Renal pelvis (tissue), 12 donors: Measurements from ENCODE around the gene UBL5. TPM values are rescaled to one million over a fixed set of nuclear protein-coding genes. Genes with fewer than 3 reads are reported as not detected.
"Not testable (repeated sequence)": the region's sequence is repeated elsewhere in the genome, so short reads cannot be mapped to it uniquely, and the experiment has no call there.

ENCODE experiments used
- DNase-seq: peaks from one replicate; pipeline ENCODE4 v3.0.0-alpha.2; 2013
- long read RNA-seq, 16 experiments: transcript quantifications; one replicate each; lab custom pipeline, GENCODE V29; 2026
- polyA plus RNA-seq, 3 donors: library from polyadenylated mRNA; unstranded; fragments of 120-200 nt; gene quantifications; one replicate each; pipeline ENCODE4 v1.2.1, GENCODE V29; 2013; ENCODE audit not compliant: insufficient read length in 3 of 3

Gene UBL5
- polyA plus RNA-seq = 100 to 1,000 TPM; 275 to 319 (median 294) TPM
- long read RNA-seq, donor 1, transcript UBL5-201 (5 exons, 513 nt) = minor isoform, 35 of 314 reads
- long read RNA-seq, donor 1, transcript UBL5-202 (5 exons, 432 nt) = major isoform, 251 of 314 reads
- long read RNA-seq, donor 1, partial matches to known transcripts = 25 of 314 reads
- long read RNA-seq, donor 1, other reads (novel, unspliced or antisense) = 0 of 314 reads
- long read RNA-seq, donor 2, transcript UBL5-202 (5 exons, 432 nt) = major isoform, 224 of 287 reads
- long read RNA-seq, donor 2, transcript UBL5-201 (5 exons, 513 nt) = minor isoform, 24 of 287 reads
- long read RNA-seq, donor 2, partial matches to known transcripts = 35 of 287 reads
- long read RNA-seq, donor 2, other reads (novel, unspliced or antisense) = 0 of 287 reads
- long read RNA-seq, donor 3, transcript UBL5-201 (5 exons, 513 nt) = minor isoform, 17 of 293 reads
- long read RNA-seq, donor 3, transcript UBL5-202 (5 exons, 432 nt) = major isoform, 224 of 293 reads
- long read RNA-seq, donor 3, partial matches to known transcripts = 47 of 293 reads
- long read RNA-seq, donor 3, other reads (novel, unspliced or antisense) = 0 of 293 reads
- long read RNA-seq, donor 4, transcript UBL5-202 (5 exons, 432 nt) = major isoform, 337 of 436 reads
- long read RNA-seq, donor 4, transcript UBL5-201 (5 exons, 513 nt) = minor isoform, 27 of 436 reads
- long read RNA-seq, donor 4, partial matches to known transcripts = 60 of 436 reads
- long read RNA-seq, donor 4, other reads (novel, unspliced or antisense) = 6 of 436 reads
- long read RNA-seq, donor 5, transcript UBL5-201 (5 exons, 513 nt) = minor isoform, 17 of 198 reads
- long read RNA-seq, donor 5, transcript UBL5-202 (5 exons, 432 nt) = major isoform, 168 of 198 reads
- long read RNA-seq, donor 5, partial matches to known transcripts = 11 of 198 reads
- long read RNA-seq, donor 5, other reads (novel, unspliced or antisense) = 0 of 198 reads
- long read RNA-seq, donor 6, transcript UBL5-202 (5 exons, 432 nt) = major isoform, 206 of 275 reads
- long read RNA-seq, donor 6, transcript UBL5-201 (5 exons, 513 nt) = minor isoform, 23 of 275 reads
- long read RNA-seq, donor 6, partial matches to known transcripts = 37 of 275 reads
- long read RNA-seq, donor 6, other reads (novel, unspliced or antisense) = 5 of 275 reads
- long read RNA-seq, donor 7, transcript UBL5-202 (5 exons, 432 nt) = major isoform, 330 of 410 reads
- long read RNA-seq, donor 7, transcript UBL5-201 (5 exons, 513 nt) = minor isoform, 20 of 410 reads
- long read RNA-seq, donor 7, partial matches to known transcripts = 55 of 410 reads
- long read RNA-seq, donor 7, other reads (novel, unspliced or antisense) = 0 of 410 reads
- long read RNA-seq, donor 8, transcript UBL5-202 (5 exons, 432 nt) = major isoform, 75 of 91 reads
- long read RNA-seq, donor 8, transcript UBL5-201 (5 exons, 513 nt) = minor isoform, 6 of 91 reads
- long read RNA-seq, donor 8, partial matches to known transcripts = 9 of 91 reads
- long read RNA-seq, donor 8, other reads (novel, unspliced or antisense) = 0 of 91 reads
- long read RNA-seq, donor 9, transcript UBL5-202 (5 exons, 432 nt) = major isoform, 303 of 386 reads
- long read RNA-seq, donor 9, transcript UBL5-201 (5 exons, 513 nt) = minor isoform, 26 of 386 reads
- long read RNA-seq, donor 9, partial matches to known transcripts = 48 of 386 reads
- long read RNA-seq, donor 9, other reads (novel, unspliced or antisense) = 7 of 386 reads
- long read RNA-seq, donor 10, transcript UBL5-201 (5 exons, 513 nt) = minor isoform, 20 of 286 reads
- long read RNA-seq, donor 10, transcript UBL5-202 (5 exons, 432 nt) = major isoform, 230 of 286 reads
- long read RNA-seq, donor 10, partial matches to known transcripts = 29 of 286 reads
- long read RNA-seq, donor 10, other reads (novel, unspliced or antisense) = 5 of 286 reads
- long read RNA-seq, donor 11, transcript UBL5-202 (5 exons, 432 nt) = major isoform, 172 of 220 reads
- long read RNA-seq, donor 11, transcript UBL5-201 (5 exons, 513 nt) = minor isoform, 15 of 220 reads
- long read RNA-seq, donor 11, partial matches to known transcripts = 28 of 220 reads
- long read RNA-seq, donor 11, other reads (novel, unspliced or antisense) = 0 of 220 reads
- long read RNA-seq, donor 12, transcript UBL5-202 (5 exons, 432 nt) = major isoform, 303 of 374 reads
- long read RNA-seq, donor 12, transcript UBL5-201 (5 exons, 513 nt) = minor isoform, 26 of 374 reads
- long read RNA-seq, donor 12, partial matches to known transcripts = 39 of 374 reads
- long read RNA-seq, donor 12, other reads (novel, unspliced or antisense) = 5 of 374 reads
- long read RNA-seq, donor 13, transcript UBL5-202 (5 exons, 432 nt) = major isoform, 189 of 245 reads
- long read RNA-seq, donor 13, transcript UBL5-201 (5 exons, 513 nt) = minor isoform, 15 of 245 reads
- long read RNA-seq, donor 13, transcript UBL5-205 (4 exons, 1,450 nt) = minor isoform, 5 of 245 reads
- long read RNA-seq, donor 13, partial matches to known transcripts = 26 of 245 reads
- long read RNA-seq, donor 13, other reads (novel, unspliced or antisense) = 7 of 245 reads
- long read RNA-seq, donor 14 = 0 reads
- long read RNA-seq, donor 15 = 0 reads
- long read RNA-seq, donor 16, transcript UBL5-201 (5 exons, 513 nt) = minor isoform, 30 of 397 reads
- long read RNA-seq, donor 16, transcript UBL5-202 (5 exons, 432 nt) = major isoform, 298 of 397 reads
- long read RNA-seq, donor 16, partial matches to known transcripts = 66 of 397 reads
- long read RNA-seq, donor 16, other reads (novel, unspliced or antisense) = 0 of 397 reads

DNA sequence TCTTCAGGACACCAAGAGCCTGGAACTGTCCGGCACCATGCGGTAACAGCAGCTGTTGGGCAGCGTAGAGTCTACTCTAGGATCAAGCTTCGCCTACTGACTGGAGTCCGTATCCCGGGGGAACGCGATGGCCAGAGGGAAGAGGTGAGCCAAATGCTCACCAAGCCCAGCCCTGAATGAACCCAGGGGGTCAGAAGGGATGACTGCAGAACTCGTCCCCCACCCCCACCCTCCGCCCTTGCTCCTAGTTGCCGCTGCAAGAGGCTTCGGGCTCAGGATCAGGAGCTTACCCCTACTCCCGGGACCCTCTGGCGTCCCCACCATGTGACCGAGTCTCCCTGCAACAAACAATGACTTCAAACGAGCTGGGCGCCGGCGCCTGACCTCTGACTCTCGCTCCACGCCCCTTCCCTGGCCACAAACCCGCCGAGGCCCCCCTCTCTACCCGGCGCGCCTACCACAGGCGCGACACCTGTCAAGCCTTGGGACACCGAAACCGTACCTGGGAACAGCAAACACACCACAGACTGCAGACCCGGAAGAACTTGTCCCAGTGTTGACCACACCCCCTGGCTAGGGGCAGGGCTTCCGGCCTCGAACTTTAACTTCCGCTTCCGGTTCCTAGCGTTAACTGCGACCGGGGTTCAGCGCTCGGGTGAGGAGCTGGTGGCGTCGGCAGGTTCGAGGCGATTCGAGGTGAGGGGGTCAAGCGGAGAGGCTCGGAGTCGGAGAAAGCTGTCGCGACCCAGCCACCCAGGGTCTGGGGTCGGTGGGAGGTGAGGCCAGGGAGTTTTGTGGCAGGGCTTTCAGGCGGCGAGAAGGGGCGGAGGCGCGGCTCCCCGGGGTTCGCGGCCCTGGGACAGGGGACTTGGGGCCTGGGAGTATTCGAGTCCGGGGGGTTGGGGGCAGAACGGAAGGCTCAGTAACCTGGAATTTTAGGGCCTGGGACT is at the start of gene UBL5:
UBL5 (plus strand) TSS at position 630 of the 950 bp plus-strand sequence. CDS start 420 bp downstream, outside the sequence.
- peak; percentile 92 for DNase-seq

DNA sequence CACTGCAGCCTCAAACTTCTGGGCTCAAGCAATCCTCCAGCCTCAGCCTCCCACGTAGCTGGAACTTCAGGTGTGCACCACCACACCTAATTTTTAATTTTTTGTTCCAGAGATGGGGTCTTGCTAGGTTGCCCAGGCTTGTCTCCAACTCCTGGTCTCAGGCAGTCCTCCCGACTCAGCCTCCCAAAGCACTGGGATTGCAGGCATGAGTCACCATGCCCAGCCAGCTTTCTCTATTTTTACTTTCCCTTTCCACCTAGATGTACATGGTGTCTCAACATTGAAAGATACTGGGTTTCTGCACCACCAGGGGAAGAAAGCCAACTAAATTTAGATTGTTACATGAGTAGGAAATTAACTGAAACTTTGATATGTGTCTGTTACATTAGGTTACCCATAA is 45.4 kb upstream of the UBL5 start:
- DNase-seq = no peak

DNA sequence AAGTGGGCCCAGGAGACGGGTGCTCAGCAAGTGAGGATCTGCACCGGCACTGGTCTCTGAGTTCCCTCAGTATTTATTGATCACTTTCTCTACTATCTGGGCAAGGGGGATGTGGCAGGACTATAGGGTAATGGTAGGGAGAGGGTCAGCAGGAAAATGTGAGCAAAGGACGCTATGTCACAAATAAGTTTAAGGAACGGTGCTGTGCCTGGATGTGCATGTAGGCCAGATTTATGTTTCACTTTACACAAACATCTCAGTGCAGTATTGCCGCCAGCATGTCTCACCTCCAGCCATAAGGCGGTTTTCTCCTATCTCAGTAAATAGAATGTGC is 43.6 kb upstream of the UBL5 start:
- DNase-seq = not testable (repeated sequence)

DNA sequence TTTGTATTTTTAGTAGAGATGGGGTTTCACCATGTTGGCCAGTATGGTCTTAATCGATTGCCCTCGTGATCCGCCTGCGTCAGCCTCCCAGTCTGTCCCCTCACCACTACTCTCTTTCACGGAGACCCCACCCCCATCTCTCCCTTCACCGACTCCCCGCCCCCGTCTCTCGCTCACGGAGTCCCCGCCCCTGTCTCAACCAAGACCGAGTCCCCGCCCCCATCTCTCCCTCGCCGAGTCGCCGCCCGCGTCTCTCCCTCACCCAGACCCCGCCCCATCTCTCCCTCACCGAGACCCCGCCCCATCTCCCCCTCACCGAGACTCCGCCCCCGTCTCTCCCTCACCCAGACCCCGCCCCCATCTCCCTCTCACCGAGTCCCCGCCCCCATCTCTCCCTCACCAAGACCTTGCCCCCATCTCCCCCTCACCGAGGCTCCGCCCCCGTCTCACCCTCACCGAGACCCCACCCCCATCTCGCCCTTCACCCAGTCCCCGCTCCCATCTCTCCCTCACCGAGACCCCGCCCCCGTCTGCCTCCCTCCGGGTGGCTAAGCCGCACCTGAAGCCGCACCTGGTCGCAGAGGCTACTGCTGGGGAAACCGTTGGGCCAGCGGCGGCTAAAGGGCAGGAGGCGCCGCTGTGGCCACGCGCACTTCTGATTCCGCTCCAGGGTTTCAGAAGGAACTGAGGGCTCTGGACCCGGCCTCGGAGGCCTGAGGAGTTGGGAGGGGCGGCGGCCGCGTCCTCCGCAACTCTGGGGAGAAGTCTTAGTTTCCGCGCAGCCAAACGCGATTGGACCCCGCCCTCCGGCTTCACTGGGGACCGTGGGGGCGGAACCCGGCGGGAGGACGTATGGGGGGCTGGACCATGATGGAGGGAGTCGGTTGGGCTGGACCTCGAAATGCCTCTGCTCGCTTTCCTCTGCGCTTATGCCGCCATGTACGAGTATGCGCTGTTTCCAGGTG is 42.1 kb upstream of the UBL5 start:
- DNase-seq = peak; percentile 97

DNA sequence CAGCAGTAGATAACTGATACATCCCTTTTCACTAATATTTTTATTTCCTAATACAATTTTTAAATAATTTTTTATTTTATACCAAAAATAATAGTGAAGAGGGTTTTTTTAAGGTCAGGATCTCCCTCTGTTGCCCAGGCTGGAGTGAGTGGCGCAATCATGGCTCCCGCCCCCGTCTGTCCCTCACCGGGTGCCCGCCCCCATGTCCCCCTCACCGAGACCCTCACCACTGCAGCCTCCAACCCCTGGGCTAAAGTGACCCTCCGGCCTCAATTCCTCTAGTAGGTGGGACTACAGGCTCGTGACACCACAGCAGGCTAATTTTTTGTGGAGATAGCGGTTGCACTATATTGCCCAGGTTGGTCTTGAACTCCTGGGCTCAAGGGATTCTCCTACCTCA is 41.4 kb upstream of the UBL5 start:
- no peak for DNase-seq

DNA sequence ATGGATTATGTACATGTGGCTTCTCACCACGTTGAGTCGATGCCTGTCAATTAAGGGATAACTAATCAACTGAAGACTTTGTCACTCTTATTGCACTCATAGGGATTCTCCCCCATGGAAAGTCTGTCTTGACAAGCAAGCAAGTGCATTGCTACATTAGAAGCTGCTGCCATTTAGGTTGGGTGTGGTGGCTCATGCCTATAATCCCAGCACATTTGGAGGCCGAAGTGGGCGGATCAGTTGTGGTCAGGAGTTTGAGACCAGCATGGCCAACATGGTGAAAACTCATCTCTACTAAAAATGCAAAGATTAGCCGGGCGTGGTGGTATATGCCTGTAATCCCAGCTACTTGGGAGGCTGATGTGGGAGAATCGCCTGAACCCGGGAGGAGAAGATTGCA is 40.9 kb upstream of the UBL5 start:
- DNase-seq = no peak

DNA sequence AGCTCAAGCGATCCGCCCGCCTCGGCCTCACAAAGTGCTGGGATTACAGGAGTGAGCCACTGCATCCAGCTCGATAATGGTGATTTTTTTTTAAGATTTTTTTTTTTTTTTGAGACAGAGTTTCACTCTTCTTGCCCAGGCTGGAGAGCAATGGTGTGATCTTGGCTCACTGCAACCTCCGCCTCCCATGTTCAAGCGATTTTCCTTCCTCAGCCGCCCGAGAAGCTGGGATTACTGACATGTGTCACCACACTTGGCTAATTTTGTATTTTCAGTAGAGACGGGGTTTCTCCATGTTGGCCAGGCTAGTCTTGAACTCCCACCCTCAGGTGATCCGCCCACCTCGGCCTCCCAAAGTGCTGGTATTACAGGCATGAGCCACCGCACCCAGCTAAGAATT is 39.1 kb upstream of the UBL5 start:
- not testable (repeated sequence) for DNase-seq

DNA sequence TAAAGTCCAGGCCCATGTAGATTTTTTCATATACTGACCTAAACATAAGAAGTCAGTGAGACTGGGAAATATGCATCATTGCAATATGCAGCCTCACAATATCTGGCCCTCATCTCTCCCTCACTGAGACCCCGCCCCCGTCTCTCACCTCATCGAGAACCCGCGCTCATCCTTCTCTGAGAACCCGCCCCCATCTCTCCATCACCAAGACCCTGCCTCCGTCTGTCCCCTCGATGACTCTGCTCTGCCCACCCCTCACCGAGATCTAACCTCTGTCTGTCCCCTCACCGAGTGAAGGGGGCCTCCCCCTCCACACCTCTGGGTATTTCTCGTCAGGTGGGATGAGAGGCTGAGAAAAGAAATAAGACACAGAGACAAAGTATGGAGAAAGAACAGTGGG is 38.7 kb upstream of the UBL5 start:
- no peak for DNase-seq

DNA sequence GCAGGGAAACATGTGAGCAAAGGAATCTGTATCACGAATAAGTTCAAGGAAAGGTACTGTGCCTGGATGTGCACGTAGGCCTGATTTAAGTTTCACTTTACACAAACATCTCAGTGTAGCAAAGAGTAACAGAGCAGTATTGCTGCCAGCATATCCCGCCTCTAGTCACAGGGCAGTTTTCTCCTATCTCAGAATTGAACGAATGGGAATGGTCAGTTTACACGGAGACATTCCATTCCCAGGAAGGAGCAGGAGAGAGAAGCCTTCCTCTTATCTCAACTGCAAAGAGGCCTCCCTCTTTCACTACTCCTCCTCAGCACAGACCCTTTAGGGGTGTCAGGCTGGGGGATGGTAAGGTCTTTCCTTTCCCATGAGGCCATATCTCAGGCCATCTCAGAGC is 38.1 kb upstream of the UBL5 start:
- DNase-seq = not testable (repeated sequence)

DNA sequence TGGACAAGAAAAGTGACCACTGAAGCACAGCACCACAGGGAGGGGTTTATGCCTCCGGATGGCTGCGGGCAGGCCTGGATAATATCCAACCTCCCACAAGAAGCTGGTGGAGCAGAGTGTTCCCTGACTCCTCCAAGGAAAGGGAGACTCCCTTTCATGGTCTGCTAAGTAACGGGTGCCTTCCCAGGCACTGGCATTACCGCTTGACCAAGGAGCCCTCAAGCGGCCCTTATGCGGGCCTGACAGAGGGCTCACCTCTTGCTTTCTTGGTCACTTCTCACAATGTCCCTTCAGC is 36.7 kb upstream of the UBL5 start:
- not testable (repeated sequence) for DNase-seq

DNA sequence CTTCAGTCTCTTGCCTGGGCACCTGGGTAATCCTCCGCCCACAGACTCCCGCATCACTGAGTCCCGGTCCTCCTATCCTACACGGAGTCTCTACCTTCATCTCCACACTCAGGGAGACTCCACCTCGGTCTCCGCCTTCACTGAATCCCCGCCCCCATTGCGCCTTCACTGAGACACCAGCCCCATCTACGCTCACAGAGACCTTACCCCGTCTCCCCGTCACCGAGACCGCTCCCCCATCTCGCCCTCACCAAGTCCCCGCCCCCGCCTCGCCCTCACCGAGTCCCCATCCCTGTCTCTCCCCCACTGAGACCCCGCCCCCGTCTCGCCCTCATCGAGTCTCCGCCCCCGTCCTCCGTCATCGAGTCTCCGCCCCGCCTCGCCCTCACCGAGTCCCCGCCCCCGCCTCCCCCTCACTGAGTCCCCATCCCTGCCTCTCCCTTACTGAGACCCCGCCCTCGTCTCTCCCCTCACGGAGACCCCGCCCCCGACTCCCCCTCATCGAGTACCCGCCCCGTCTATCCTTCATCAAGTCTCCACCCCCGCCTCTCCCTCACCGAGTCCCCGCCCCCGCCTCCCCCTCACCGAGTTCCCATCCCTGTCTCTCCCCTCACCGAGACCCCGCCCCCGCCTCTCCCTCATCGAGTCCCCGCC is 36.0 kb upstream of the UBL5 start:
- peak; percentile 95 for DNase-seq

DNA sequence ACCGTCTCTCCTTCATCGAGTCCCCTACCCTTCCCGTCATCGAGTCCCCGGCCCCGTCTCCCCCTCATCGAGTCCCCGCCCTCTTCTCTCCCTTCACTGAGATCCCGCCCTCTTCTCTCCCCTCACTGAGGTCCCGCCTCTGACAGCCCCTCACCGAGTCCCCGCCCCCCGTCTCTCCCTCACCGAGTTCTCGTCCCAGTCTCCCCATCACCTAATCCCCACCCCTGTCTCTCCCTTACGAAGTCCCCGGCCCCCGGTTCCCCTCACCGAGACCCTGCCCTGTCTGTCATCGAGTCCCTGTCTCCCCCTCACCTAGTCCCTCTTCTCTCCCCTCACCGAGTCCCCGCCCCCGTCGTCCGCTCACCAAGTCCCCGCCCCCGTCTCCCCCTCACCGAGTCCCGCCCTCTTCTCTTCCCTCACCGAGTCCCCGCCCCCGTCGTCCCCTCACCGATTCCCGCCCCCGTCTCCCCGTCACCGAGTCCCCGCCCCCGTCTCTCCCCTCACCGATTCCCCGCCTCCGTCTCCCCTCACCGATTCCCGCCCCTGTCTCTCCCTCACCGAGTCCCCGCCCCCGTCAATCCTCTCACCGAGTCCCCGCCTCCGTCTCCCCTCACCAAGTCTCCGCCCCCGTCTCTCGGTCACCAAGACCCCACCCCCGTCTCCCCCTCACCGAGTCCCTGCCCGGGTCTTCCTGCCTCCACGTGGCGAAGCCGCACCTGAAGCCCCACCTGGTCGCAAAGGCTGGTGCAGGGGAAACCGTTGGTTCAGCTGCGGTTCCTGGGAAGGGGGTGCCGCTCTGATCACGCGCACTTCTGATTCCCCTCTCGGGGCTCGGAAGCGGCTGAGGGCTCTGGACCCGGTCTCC is 35.3 kb upstream of the UBL5 start:
- DNase-seq = peak; percentile 97

DNA sequence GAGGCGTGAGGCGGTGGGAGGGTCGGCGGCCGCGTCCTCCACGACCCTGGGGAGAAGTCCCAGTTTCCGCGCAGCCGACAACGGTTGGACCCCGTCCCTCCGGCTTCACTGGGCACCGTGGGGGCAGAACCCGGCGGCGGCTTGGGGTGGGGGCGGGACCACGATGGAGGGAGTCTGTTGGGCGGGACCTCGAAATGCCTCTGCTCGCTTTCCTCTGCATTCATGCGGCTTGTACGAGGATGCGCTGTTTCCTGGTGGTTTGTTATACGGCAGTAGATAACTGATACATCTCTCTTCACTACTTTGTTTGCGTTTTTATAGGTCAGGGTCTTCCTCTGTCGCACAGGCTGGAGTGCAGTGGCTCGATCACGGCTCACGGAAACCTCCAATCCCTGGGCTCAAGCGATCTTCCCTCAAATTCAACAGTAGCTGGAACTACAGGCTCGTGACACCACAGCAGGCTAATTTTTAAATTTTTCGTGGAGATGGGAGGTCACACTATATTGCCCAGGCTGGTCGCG is 34.6 kb upstream of the UBL5 start:
- no peak for DNase-seq

DNA sequence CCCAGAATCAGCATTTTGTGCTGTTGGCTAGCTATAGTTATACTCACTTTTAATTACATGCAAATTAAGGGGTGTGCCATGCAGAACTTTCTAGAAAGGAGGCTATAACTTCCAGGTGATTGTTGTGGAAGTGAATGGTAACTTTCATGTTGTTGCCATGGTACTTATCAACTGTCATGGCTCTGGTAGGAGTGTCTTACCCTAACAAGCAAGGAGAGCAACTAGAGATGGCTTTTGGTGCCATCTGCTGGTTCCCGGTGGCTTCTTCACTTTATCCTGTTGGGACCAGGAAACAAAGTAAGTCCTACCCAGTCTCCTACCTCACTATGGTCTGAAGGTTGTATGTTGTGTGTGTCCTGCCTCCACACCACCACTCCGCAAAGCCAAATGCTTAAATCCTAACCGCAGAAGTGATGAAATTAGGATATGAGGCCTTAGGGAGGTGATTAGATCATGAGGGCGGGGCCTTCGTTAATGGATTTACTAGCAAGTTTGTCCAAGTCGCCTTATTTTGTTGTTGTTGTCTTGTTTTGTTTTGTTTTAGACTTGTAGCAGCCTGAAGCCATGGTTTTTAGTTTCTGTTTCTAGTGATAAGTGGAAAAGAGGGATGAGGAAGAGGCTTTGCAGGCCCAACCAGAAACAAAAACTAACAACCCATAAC is 31.5 kb upstream of the UBL5 start:
- DNase-seq = peak; percentile 88
